HG03520 (cell line): Measurements from ENCODE around the gene MAGI1.

Experiments
- ATAC-seq: cut with Tn5 transposase; IDR thresholded peaks from one replicate; pipeline ENCODE4 v1.9.1; 2021; ENCODE audit warnings: mild to moderate bottlenecking, moderate library complexity; ENCODE audit not compliant: unreplicated experiment

Gene MAGI1

DNA sequence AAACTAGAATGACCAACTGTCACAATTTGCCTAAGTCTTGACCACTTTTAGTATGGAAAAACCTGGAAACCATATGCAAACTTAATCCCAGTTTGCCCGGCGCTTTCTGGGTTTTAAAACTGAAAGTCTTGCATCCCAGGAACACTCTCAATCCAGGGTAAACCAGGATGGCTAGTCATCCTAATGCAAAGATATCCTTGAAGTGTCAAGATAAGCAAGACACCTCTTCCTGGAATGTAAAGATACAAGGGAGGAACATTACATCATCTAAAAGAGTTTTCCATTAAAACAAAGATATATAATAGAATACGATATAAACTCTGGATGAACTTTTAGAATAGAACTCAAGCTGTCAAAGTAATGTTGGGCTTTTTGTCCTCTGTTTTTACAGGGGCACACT, 188.5 kb downstream of the MAGI1 start:
- no peak for ATAC-seq

- ATAC-seq: no peak
These were observed 190.7 kb downstream of the MAGI1 start for GRCh38 chr3:65848024-65848423.

DNA sequence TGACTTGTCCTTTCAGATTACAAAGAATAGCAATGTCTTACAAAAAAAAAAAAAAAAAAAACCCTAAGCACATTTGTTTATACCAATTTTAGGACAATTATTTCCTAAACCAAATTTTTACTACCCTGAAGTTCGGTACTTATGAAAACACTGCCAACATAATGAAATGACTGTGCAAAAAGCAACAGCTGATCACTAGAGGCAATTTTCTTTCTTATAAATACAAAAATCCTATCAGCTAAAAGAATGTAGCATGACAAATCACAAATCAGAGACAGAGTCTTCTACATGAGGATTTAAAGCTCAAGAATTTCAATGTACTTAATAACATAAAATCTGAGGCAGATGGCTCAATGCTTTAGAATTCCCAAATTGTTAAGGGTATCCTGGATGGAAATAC, 191.8 kb downstream of the MAGI1 start:
- no peak for ATAC-seq

DNA sequence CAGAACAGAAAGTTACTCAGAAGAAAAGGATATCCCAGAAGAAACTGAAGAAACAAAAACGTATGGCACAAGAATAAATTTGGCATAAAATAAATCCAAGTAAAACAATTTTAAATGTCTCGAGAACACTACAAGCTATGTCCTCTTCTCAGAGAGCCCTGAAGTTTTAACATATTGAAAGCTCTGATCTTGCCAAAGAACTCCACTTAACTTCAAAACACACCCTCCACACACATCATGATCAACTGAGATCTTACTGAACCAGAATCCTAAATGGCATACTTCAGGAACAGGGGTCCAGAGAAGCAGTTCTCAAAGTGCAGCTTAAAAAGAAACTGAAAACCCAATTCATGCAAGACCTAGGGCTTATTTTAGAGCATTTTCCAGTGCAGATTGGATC, 194.3 kb downstream of the MAGI1 start:
- ATAC-seq: no peak

DNA sequence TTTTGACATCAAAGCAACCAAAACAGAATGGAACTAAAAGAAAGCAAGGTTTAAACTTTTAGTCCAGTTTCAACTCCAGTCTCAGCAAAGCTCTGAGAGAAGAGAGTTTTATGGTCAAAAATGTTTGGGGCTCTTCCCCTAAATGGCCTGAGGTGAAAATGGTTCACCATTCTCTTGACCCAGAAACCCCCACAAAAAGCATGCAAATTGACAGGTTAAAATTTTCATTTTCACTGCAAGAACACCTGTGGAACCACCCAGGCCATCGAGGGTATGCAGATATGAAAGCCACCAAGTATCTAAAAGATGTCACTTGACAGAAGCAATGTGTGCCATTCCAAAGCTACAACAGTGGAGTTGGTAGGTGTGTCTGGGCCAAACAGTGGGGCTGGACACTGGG, 195.0 kb downstream of the MAGI1 start:
- no peak for ATAC-seq

DNA sequence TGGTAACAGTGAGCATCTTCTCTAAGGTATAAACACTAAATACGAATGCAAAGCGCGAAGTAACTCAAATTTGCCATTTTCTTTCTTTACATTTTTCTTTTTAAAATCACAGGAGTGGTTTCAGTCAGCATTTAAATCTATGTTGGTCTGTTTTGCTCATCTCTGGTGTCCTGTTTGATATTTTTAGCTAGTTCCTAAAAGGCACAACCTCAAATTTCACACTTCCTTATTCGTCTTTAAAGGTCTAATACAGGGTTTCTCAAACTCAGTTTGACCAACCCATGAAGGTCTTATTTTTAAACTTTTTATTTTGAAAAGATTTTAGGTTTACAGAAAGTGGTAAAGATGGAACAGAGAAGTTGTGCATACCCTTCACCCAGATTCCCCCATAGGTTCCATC, 201.1 kb downstream of the MAGI1 start:
- no peak for ATAC-seq

DNA sequence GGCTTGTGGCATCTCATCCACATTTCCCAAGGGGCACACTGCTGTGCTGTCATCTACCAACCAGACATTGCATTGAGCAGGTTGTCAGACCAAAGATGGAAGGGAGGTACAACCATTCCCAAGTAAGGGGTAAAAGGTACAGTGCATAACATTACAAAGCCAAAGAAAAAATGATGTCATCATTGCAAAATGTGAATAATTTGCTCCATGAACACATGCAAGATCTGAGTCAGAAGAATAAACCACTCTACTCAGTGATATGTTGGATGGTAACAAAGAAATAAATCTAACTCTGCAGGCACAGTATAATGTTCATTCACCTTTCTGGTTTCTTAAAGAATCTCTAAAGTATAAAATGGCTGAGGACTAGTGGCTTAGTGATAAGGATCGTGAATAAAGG, 202.7 kb downstream of the MAGI1 start:
- ATAC-seq: no peak

DNA sequence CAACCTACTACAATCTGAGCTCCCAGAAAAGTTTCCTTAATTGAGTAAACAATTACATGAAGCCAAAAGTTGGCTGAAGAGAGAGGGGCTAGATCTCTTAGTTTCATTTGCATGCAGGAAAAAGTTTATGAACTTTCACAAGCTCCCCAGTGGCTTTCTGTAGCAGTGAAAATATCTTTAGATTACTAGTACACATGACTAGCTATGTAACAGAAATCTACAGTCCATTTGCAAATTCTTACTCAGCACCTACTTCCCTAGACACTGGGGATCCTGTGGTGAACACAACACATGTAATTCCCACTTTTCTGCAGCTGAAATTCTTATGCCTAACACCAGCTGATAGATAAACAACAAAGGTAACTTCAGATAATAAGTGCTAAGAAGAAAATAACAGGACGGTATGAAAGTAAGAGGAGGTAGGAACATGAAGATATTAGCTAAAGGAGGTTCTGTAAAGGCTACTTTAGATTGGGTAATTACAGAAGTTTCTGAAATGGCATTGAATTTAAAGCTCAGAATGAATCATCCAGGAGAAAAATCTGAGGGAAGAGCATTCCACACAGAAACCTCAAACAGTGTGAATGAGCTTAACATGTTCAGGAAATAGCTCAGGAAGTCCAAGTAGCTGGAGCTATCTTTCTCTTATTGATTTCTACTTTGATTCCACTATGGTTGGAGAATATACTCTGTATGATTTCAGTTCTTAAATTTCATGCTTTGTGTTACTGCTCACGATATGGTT, 204.8 kb downstream of the MAGI1 start:
- no peak for ATAC-seq

DNA sequence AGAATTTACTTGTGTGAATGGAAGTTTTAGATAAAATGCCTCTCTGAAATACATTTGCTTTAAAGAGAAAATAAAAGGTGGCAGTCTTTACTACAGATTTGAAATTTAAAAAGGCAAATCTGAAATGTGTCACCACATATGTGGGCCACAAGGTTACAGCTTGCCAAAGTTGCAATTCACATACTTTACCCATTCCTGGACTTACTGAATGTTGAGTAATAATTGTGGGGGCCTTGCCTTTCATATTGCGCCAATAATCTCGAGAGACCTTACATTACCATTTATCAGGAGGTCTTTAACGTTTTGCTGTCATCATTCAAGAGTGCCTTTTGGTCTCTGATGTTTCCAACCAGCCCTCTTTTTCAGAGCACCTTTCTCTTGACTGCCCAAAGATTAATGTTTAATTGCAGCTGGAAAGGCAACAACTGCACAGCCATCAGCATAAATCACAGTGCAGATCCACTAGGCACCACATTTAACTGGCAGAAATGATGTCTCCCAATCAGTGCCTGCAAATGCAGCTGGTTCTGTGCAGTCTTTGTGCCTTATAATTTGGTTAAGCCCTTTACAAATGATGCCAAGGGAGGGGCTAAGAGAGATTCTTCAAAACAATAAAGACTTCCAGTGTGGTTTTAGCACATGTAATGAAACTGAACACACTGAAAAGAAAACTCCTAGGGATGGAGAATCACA, 206.8 kb downstream of the MAGI1 start:
- no peak for ATAC-seq

DNA sequence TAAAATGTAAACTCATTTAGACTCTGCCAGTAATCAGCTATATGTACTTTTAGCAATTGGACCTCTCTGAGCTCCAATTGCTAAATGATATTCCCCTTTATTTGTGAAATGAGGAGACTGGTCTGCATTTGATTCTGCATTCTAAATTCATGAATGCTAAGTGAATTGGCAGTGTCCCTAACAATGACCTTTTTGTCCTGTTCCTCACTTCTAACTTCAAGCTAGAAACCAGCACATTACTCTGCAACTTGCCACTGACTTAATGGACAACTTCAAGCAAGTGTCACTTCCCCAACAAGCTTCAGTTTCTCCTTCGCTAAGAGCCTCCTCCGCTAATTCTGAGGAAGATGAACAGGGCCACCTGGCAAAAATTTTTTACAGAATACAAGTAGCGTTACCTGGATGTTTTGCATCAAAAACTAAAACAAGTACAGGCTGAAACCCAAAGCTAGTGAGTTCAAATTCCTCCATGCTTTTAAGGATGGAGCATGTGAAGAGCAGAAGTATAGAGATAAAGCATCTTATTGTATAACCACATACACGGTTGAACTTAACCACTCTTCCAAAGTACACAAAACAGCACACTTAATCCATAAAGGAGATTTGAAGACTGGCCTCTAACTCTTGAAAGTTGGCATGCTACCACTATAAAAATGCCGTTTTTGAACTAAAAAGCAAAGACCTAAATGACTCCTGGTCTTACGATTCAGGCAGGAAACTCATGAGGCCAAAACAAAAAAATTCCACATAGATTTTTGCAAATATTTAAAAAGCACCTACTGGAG, 207.6 kb downstream of the MAGI1 start:
- ATAC-seq: no peak

GRCh38 chr3:65829228-65829627, 209.5 kb downstream of the MAGI1 start:
- ATAC-seq: no peak

- ATAC-seq: no peak
These were observed 210.0 kb downstream of the MAGI1 start for GRCh38 chr3:65828706-65829105.

DNA sequence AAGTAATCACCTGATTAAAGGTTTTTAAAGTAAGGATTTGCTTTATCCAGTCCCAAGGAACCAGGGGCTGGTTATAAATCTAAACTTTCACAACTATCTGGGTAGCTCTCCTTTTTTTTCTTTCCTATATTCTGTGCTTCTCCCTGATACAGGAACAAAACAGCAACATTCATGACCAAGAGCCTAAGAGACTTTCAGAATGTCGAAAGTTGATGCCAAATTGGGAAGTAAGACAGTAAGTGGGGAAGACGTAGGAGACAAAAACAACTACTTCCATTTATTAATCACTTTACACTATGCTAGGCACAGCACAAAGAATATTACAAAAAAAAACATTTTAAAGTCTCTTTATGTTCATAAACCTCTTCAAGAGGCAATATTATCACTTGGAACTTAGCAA, 211.6 kb downstream of the MAGI1 start:
- no peak for ATAC-seq

DNA sequence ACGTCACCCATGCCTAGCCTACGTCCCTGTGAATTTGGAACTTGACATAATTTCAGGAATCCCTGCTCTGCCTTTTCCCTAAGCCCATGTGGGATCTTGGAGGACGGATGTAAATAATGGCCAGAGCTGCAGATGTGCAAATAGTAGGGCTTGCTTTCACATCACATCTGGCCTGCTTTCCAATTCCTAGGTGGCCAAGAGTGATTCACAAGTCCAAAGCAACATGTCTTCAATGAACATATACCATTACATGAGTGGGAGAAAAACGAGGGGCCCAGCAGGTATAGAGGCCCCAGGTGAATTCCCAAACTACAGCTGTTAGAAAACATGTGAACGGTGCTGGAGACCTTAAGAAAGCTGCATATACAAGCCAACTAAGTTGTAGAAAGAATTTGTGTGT, 214.6 kb downstream of the MAGI1 start:
- ATAC-seq: no peak

DNA sequence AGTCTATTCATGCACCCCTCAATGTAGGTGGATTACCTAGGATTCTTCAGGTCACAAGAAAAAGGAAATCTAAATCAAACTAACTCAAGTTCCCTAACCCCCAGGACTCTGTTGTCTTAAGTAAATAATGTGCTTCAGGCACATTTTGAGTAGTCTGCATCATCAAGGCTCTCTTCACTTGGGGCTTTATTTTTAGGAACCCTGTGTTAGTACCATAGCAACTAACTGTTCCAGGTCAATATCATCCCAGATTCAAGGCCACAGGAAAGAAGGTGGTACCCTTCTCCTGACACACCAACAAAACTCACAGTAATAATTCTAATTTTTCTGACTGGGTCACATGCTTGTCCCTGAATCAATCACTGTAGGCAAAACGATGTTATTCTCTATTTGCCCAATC, 218.1 kb downstream of the MAGI1 start:
- no peak for ATAC-seq

- ATAC-seq: no peak
These were observed 218.8 kb downstream of the MAGI1 start for GRCh38 chr3:65819896-65820295.

DNA sequence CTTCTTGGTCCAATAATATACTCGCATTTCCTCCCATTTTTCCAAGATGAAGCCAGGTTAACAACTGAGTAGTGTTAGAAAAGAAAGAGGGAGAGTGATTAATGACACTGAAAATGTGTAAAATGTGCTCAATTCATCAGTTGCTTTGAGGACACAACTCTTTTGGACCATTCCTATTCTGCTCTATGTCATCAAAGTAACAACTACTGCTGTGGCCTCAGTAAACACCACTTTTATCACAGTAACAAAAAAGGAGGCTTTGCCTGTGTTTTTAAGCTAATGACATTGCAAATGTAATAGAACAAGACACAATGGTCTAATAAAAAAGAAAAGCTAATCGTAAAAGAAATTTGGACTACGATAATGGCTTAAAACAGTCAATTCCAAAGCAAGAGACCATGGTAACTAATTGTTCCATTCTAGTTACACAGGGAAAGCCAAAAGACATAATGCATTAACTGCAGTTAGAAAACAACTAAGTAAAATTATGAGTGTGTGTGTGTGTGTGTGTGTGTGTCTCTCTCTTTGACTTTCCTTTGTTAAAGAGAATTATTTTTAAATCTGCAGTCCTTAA, 221.1 kb downstream of the MAGI1 start:
- no peak for ATAC-seq

DNA sequence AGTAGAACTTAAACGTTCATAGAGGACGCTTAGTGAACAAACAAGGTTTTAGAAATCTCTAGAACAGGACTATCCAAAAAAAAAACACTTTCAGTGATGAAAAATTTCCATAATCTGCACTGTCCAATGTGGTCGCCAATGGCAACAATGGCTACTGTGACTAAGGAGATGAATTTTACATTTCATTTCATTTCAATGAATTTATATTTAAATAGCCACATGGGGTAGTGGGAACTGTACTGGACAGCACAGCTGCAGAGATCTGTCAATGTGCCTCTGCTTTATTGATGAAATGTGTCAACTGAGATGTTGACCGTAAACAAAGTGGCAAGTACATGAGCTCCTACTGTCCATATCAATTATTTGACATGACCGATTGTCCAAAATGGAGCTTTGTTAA, 222.5 kb downstream of the MAGI1 start:
- ATAC-seq: no peak

GRCh38 chr3:65814845-65815578, 223.7 kb downstream of the MAGI1 start:
- no peak for ATAC-seq

GRCh38 chr3:65811892-65812291, 226.8 kb downstream of the MAGI1 start:
- ATAC-seq: no peak
